GM12878 (cell line): ENCODE data around the gene TUBD1. TPM values are rescaled to one million over a fixed set of nuclear protein-coding genes. Genes with fewer than 3 reads are reported as not detected.

ENCODE experiments used
- ATF7 ChIP-seq: fragments of 450-650 bp; IDR thresholded peaks from 2 replicates; pipeline ENCODE4 v1.6.1; 2016; ENCODE audit warnings: low read depth, mild to moderate bottlenecking
- BCL11A ChIP-seq: IDR thresholded peaks from 2 replicates; pipeline ENCODE4 v1.6.1; 2011; ENCODE audit warnings: low read depth, low read length
- BRCA1 ChIP-seq: IDR thresholded peaks from 2 replicates; pipeline ENCODE4 v1.6.1; 2011; ENCODE audit warnings: low read depth, low read length, improper control_type of control experiment
- CEBPB ChIP-seq, 2 experiments: fragments of 150-350 bp in 1 of 2; IDR thresholded peaks; 2 replicates each; pipeline ENCODE4 v1.6.1; 2012 to 2014; ENCODE audit warnings: low read depth in 2 of 2, low read length in 2 of 2, borderline replicate concordance in 1 of 2, inconsistent platforms in 1 of 2
- CREM ChIP-seq: IDR thresholded peaks from 2 replicates; pipeline ENCODE4 v1.6.1; 2014; ENCODE audit warnings: antibody characterized with exemption, low read depth
- DPF2 ChIP-seq: fragments of 450-650 bp; IDR thresholded peaks from 2 replicates; pipeline ENCODE4 v1.6.1; 2017; ENCODE audit warnings: mild to moderate bottlenecking
- EP300 ChIP-seq, 2 experiments: fragments of 150-350 bp in 1 of 2; IDR thresholded peaks; 2 replicates each; pipeline ENCODE4 v1.6.1; 2011 to 2012; ENCODE audit warnings: low read depth in 2 of 2, low read length in 2 of 2, borderline replicate concordance in 1 of 2, improper control_type of control experiment in 1 of 2, inconsistent platforms in 1 of 2; ENCODE audit not compliant: control insufficient read depth in 1 of 2
- FOS ChIP-seq: IDR thresholded peaks from 3 replicates; pipeline ENCODE4 v1.6.1; 2011; ENCODE audit warnings: borderline replicate concordance; ENCODE audit not compliant: insufficient read length; ENCODE audit errors: extremely low read depth
- FOXM1 ChIP-seq: IDR thresholded peaks from 2 replicates; pipeline ENCODE4 v1.6.1; 2012; ENCODE audit warnings: low read depth, mild to moderate bottlenecking, inconsistent platforms, low read length, moderate library complexity
- IKZF2 ChIP-seq, 2 experiments: fragments of 450-650 bp; IDR thresholded peaks; 2 replicates each; pipeline ENCODE4 v1.6.1; 2017; ENCODE audit warnings: mild to moderate bottlenecking in 2 of 2, moderate library complexity in 2 of 2
- MTA2 ChIP-seq: fragments of 450-650 bp; IDR thresholded peaks from 2 replicates; pipeline ENCODE4 v1.6.1; 2016; ENCODE audit warnings: low read depth, mild to moderate bottlenecking, moderate library complexity
- NFYA ChIP-seq: IDR thresholded peaks from 2 replicates; pipeline ENCODE4 v1.6.1; 2011; ENCODE audit warnings: low read depth, mild to moderate bottlenecking, low read length, improper control_type of control experiment, borderline replicate concordance
- PAX8 ChIP-seq: fragments of 450-650 bp; IDR thresholded peaks from 2 replicates; pipeline ENCODE4 v1.6.1; 2017; ENCODE audit warnings: mild to moderate bottlenecking, moderate library complexity
- POLR2A ChIP-seq: IDR thresholded peaks from 2 replicates; pipeline ENCODE4 v1.6.1; 2011; ENCODE audit warnings: low read depth, mild to moderate bottlenecking, low read length
- RB1 ChIP-seq: fragments of 450-650 bp; formaldehyde crosslinking; IDR thresholded peaks from 2 replicates; pipeline ENCODE4 v1.6.1; 2017; ENCODE audit warnings: mild to moderate bottlenecking, borderline replicate concordance
- RELA ChIP-seq: fragments of 450-650 bp; IDR thresholded peaks from 2 replicates; pipeline ENCODE4 v1.8.0; 2014; ENCODE audit warnings: borderline replicate concordance; ENCODE audit not compliant: partially characterized antibody
- RFX5 ChIP-seq: IDR thresholded peaks from 2 replicates; pipeline ENCODE4 v1.6.1; 2011; ENCODE audit warnings: low read depth, low read length, improper control_type of control experiment
- SMAD1 ChIP-seq: fragments of 450-650 bp; IDR thresholded peaks from 2 replicates; pipeline ENCODE4 v1.6.1; 2018; ENCODE audit warnings: mild to moderate bottlenecking, low read depth; ENCODE audit not compliant: partially characterized antibody
- SMARCA5 ChIP-seq: fragments of 450-650 bp; IDR thresholded peaks from 2 replicates; pipeline ENCODE4 v1.6.1; 2017; ENCODE audit warnings: mild to moderate bottlenecking
- WRNIP1 ChIP-seq: IDR thresholded peaks from 2 replicates; pipeline ENCODE4 v1.6.1; 2011; ENCODE audit warnings: low read depth, low read length, improper control_type of control experiment, borderline replicate concordance
- YBX1 ChIP-seq: fragments of 450-650 bp; IDR thresholded peaks from 2 replicates; pipeline ENCODE4 v1.6.1; 2016; ENCODE audit warnings: antibody characterized with exemption
- ZZZ3 ChIP-seq: IDR thresholded peaks from 2 replicates; pipeline ENCODE4 v1.6.1; 2011; ENCODE audit warnings: low read depth; ENCODE audit not compliant: control insufficient read depth, insufficient read length
- polyA plus RNA-seq, 11 experiments: library from polyadenylated mRNA; depleted of rRNA in 4 of 11; unstranded in 6 of 11; stranded (reverse) in 5 of 11; fragments of >200 nt; fragmentation: Nextera tagmentation in 4 of 11; fragmentation: Illumina TruSeq in 1 of 11; extraction: Ambion mirVana in 4 of 11; extraction: Trizol in 1 of 11; gene quantifications; 1 replicate in 1 of 11; 2 replicates in 10 of 11; pipeline versions ENCODE4 v1.2.1 to v1.2.3, GENCODE V29; 2011 to 2016; ENCODE audit warnings: inconsistent platforms in 2 of 11, missing spikeins in 2 of 11, low read depth in 1 of 11
- total RNA-seq, 4 experiments: library from RNA; depleted of rRNA in 3 of 4; stranded (reverse); fragments of >200 nt in 3 of 4; fragmentation: Illumina TruSeq in 1 of 4; extraction: Trizol in 1 of 4; gene quantifications; 2 replicates each; pipeline versions ENCODE4 v1.2.1 to v1.2.3, GENCODE V29; 2013 to 2021
- TF ChIP-seq, protein P1 (sequence below): IDR thresholded peaks from 2 replicates; pipeline ENCODE4 v1.6.1; 2011; ENCODE audit warnings: borderline replicate concordance, low read depth, mild to moderate bottlenecking, moderate library complexity, low read length; ENCODE audit not compliant: insufficient read depth, poor library complexity, severe bottlenecking
- TF ChIP-seq, protein P2 (sequence below): IDR thresholded peaks from 2 replicates; pipeline ENCODE4 v1.6.1; 2012; ENCODE audit warnings: low read depth, low read length, improper control_type of control experiment
- TF ChIP-seq, protein P3 (sequence below): fragments of 450-650 bp; IDR thresholded peaks from 2 replicates; pipeline ENCODE4 v1.6.1; 2017; ENCODE audit warnings: antibody characterized with exemption, mild to moderate bottlenecking, moderate library complexity
- TF ChIP-seq, protein P4 (sequence below): fragments of 150-350 bp; IDR thresholded peaks from 2 replicates; pipeline ENCODE4 v1.6.1; 2014; ENCODE audit warnings: mild to moderate bottlenecking, low read depth, low read length

TUBD1 gene
- total and polyA plus RNA-seq, 10 of the 15 experiments (the other 5 are each of a cell fraction or from before 2014, with no cell fraction given) = 5.3 to 10.8 (median 8.3) TPM

DNA sequence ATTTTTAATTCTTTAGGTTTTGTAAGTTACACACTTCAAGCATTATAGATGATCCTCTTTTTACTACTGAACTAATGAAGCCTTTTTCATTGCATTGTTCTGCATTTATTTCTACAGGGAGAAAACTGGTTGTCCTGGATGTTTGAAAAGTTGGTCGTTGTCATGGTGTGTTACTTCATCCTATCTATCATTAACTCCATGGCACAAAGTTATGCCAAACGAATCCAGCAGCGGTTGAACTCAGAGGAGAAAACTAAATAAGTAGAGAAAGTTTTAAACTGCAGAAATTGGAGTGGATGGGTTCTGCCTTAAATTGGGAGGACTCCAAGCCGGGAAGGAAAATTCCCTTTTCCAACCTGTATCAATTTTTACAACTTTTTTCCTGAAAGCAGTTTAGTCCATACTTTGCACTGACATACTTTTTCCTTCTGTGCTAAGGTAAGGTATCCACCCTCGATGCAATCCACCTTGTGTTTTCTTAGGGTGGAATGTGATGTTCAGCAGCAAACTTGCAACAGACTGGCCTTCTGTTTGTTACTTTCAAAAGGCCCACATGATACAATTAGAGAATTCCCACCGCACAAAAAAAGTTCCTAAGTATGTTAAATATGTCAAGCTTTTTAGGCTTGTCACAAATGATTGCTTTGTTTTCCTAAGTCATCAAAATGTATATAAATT, 53.0 kb downstream of the TUBD1 start (continued):
- TF ChIP-seq MTA2 (no peak), FOS (no peak), FOXM1 (peak; percentile 68), CEBPB (IDR thresholded peaks at IDR 0.05; ENCODE audit: borderline replicate concordance in 1 of 2, low read depth in 2 of 2, low read length in 2 of 2) (no peak), PAX8 (no peak), ATF7 (no peak), BRCA1 (no peak), YBX1 (no peak), IKZF2 (IDR thresholded peaks at IDR 0.05) (no peak), DPF2 (no peak), SMAD1 (peak; percentile 57), RB1 (no peak), ZZZ3 (no peak), CREM (no peak), POLR2A (peak; percentile 42; the same call in 1 of the 2 replicates), RELA (no peak), SMARCA5 (no peak), NFYA (no peak), WRNIP1 (0 out of 2 replicates have a peak, but pooled peaks have one; percentile 86), EP300 (IDR thresholded peaks at IDR 0.05; ENCODE audit: borderline replicate concordance in 1 of 2, control insufficient read depth in 1 of 2, low read depth in 2 of 2, low read length in 2 of 2) (no peak), BCL11A (no peak), RFX5 (no peak)
- TF ChIP-seq, protein P1, sequence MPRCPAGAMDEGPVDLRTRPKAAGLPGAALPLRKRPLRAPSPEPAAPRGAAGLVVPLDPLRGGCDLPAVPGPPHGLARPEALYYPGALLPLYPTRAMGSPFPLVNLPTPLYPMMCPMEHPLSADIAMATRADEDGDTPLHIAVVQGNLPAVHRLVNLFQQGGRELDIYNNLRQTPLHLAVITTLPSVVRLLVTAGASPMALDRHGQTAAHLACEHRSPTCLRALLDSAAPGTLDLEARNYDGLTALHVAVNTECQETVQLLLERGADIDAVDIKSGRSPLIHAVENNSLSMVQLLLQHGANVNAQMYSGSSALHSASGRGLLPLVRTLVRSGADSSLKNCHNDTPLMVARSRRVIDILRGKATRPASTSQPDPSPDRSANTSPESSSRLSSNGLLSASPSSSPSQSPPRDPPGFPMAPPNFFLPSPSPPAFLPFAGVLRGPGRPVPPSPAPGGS = peak; percentile 13
- TF ChIP-seq, protein P2, sequence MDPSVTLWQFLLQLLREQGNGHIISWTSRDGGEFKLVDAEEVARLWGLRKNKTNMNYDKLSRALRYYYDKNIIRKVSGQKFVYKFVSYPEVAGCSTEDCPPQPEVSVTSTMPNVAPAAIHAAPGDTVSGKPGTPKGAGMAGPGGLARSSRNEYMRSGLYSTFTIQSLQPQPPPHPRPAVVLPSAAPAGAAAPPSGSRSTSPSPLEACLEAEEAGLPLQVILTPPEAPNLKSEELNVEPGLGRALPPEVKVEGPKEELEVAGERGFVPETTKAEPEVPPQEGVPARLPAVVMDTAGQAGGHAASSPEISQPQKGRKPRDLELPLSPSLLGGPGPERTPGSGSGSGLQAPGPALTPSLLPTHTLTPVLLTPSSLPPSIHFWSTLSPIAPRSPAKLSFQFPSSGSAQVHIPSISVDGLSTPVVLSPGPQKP = no peak
- TF ChIP-seq, protein P3, sequence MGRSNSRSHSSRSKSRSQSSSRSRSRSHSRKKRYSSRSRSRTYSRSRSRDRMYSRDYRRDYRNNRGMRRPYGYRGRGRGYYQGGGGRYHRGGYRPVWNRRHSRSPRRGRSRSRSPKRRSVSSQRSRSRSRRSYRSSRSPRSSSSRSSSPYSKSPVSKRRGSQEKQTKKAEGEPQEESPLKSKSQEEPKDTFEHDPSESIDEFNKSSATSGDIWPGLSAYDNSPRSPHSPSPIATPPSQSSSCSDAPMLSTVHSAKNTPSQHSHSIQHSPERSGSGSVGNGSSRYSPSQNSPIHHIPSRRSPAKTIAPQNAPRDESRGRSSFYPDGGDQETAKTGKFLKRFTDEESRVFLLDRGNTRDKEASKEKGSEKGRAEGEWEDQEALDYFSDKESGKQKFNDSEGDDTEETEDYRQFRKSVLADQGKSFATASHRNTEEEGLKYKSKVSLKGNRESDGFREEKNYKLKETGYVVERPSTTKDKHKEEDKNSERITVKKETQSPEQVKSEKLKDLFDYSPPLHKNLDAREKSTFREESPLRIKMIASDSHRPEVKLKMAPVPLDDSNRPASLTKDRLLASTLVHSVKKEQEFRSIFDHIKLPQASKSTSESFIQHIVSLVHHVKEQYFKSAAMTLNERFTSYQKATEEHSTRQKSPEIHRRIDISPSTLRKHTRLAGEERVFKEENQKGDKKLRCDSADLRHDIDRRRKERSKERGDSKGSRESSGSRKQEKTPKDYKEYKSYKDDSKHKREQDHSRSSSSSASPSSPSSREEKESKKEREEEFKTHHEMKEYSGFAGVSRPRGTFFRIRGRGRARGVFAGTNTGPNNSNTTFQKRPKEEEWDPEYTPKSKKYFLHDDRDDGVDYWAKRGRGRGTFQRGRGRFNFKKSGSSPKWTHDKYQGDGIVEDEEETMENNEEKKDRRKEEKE = peak; percentile 31; the same call in 1 of the 2 replicates
- TF ChIP-seq, protein P4, sequence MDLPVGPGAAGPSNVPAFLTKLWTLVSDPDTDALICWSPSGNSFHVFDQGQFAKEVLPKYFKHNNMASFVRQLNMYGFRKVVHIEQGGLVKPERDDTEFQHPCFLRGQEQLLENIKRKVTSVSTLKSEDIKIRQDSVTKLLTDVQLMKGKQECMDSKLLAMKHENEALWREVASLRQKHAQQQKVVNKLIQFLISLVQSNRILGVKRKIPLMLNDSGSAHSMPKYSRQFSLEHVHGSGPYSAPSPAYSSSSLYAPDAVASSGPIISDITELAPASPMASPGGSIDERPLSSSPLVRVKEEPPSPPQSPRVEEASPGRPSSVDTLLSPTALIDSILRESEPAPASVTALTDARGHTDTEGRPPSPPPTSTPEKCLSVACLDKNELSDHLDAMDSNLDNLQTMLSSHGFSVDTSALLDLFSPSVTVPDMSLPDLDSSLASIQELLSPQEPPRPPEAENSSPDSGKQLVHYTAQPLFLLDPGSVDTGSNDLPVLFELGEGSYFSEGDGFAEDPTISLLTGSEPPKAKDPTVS = no peak
